Mammary epithelial cell (primary cell): ENCODE measurements around the gene NDUFA7.

ENCODE experiments used
- EZH2 ChIP-seq: IDR thresholded peaks from 2 replicates; pipeline ENCODE4 v1.6.1; 2012; ENCODE audit warnings: low read length, inconsistent platforms, borderline replicate concordance
- TF ChIP-seq, protein P1 (sequence below), 2 donors: IDR thresholded peaks in 1 of 2; conservative IDR thresholded peaks in 1 of 2; 2 replicates each; pipeline ENCODE4 v1.5.1; 2011 to 2012; ENCODE audit warnings: inconsistent platforms in 2 of 2, low read length in 2 of 2, mild to moderate bottlenecking in 2 of 2, control low read depth in 1 of 2, low read depth in 1 of 2; ENCODE audit not compliant: insufficient read depth in 1 of 2; ENCODE audit errors: extremely low read depth in 1 of 2

DNA sequence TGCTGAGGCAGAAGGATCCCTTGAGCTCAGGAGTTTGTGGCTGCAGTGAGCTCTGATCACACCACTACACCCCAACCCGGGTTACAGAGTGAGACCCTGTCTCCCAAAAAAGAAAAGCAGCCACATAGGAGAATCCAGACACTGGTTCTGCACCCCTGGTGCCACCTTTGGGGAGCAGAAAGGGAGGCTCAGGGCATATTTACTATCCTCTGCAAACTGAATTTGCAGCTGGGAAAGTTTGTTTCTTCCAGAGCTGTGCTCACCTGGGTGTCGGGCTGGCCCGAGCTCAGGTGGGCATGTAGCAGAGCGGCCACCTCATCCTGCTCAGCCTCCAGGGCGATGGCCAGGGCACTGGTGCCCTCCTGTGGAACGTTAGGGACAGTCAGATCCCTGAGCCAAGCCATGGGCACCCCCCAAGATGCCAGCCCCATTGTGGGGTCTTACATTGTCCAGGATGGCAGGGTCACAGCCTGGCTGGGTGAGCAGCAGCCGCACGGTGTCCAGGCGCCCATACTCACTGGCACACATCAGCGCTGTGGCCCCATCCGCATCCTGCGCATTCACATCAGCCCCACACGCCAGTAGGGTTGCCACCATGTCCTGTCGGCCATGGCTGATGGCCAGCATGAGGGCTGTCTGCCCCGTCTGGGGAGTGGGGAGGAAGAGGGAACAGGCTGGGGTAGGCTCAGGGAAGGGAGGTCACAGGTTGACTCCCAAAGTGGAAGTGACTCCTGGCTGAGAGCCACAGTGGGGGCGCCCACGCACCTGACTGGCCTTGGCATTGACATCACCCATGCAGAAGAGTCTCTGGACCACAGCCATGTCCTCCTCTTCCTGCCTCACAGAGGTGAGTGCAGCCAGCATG, 3.2 kb upstream of the NDUFA7 start:
- TF ChIP-seq, protein P1, sequence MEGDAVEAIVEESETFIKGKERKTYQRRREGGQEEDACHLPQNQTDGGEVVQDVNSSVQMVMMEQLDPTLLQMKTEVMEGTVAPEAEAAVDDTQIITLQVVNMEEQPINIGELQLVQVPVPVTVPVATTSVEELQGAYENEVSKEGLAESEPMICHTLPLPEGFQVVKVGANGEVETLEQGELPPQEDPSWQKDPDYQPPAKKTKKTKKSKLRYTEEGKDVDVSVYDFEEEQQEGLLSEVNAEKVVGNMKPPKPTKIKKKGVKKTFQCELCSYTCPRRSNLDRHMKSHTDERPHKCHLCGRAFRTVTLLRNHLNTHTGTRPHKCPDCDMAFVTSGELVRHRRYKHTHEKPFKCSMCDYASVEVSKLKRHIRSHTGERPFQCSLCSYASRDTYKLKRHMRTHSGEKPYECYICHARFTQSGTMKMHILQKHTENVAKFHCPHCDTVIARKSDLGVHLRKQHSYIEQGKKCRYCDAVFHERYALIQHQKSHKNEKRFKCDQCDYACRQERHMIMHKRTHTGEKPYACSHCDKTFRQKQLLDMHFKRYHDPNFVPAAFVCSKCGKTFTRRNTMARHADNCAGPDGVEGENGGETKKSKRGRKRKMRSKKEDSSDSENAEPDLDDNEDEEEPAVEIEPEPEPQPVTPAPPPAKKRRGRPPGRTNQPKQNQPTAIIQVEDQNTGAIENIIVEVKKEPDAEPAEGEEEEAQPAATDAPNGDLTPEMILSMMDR (conservative IDR thresholded peaks at IDR 0.05 in 1 of 2, IDR thresholded peaks at IDR 0.05 in 1 of 2; ENCODE audit: extremely low read depth in 1 of 2, insufficient read depth in 1 of 2, low read depth in 1 of 2, low read length in 2 of 2) = peak in 1 of 2 donors; percentile 2
- TF ChIP-seq EZH2 = no peak
